ENCODE results near the gene PRKCI. TPM values are rescaled to one million over a fixed set of nuclear protein-coding genes. Genes with fewer than 3 reads are reported as not detected.

PRKCI gene
- total RNA-seq, 2 experiments from 2014 or later: 23.7 to 24.2 TPM

- ATAC-seq (ENCODE audit: low read depth): no peak
Measured at GRCh38 chr3:170346481-170347392, 124.5 kb downstream of the PRKCI start.

GRCh38 chr3:170350515-170351413 lies 128.5 kb downstream of the PRKCI start:
- Mint-ChIP-seq H3K4me3 (no peak overlapping the region), H3K27ac (peak overlapping the region; percentile 11), H3K9me3 (no peaks in the 10 kb centered on the region), H3K4me1 (peaks cover 6% of the 10 kb centered on the region), H3K27me3 (peaks cover 6% of the 10 kb centered on the region), H3K36me3 (no peaks in the 10 kb centered on the region)
- ATAC-seq (ENCODE audit: low read depth): no peak
- no peak for DNase-seq
- POLR2A ChIA-PET: no interaction called here

More at GRCh38 chr3:170346481-170347392, 124.5 kb downstream of the PRKCI start:
- Mint-ChIP-seq H3K27ac (no peak overlapping the region), H3K4me1 (peaks cover 3% of the 10 kb centered on the region), H3K27me3 (no peaks in the 10 kb centered on the region), H3K36me3 (no peaks in the 10 kb centered on the region), H3K4me3 (no peak overlapping the region), H3K9me3 (no peaks in the 10 kb centered on the region)
- no peak for DNase-seq
- POLR2A ChIA-PET: no interaction called here

GRCh38 chr3:170352936-170353335 lies 130.7 kb downstream of the PRKCI start:
- ATAC-seq (ENCODE audit: low read depth) (no peak), DNase-seq (no peak)
- Mint-ChIP-seq H3K4me3 (no peak overlapping the region), H3K4me1 (peaks cover 13% of the 10 kb centered on the region), H3K27me3 (peaks cover 8% of the 10 kb centered on the region), H3K9me3 (no peaks in the 10 kb centered on the region), H3K36me3 (peaks cover 1% of the 10 kb centered on the region), H3K27ac (no peak overlapping the region)
- POLR2A ChIA-PET: no interaction called here

GRCh38 chr3:170353485-170353884 lies 131.3 kb downstream of the PRKCI start:
- DNase-seq (no peak), ATAC-seq (ENCODE audit: low read depth) (no peak)
- peaks cover 15% of the 10 kb centered on the region for H3K4me1 Mint-ChIP-seq
- no peak overlapping the region for H3K4me3 Mint-ChIP-seq
- H3K27me3 Mint-ChIP-seq: peaks cover 8% of the 10 kb centered on the region
- H3K36me3 Mint-ChIP-seq: peaks cover 1% of the 10 kb centered on the region
- no peaks in the 10 kb centered on the region for H3K9me3 Mint-ChIP-seq
- POLR2A ChIA-PET: no interaction called here
- no peak overlapping the region for H3K27ac Mint-ChIP-seq

- DNase-seq (no peak), ATAC-seq (ENCODE audit: low read depth) (no peak)
- Mint-ChIP-seq H3K27ac (no peak overlapping the region), H3K4me1 (peaks cover 22% of the 10 kb centered on the region), H3K4me3 (no peak overlapping the region), H3K36me3 (peaks cover 1% of the 10 kb centered on the region), H3K9me3 (no peaks in the 10 kb centered on the region), H3K27me3 (peaks cover 8% of the 10 kb centered on the region)
- POLR2A ChIA-PET: no interaction called here
Measured at GRCh38 chr3:170354760-170355159, 132.5 kb downstream of the PRKCI start.

Other genes with a start within 250 kb of the PRKCI start
- 10 to 100 TPM in 1 of 2 experiments, 1 to 10 TPM in 1; 9.7 to 10.5 TPM for gene GPR160, start 184.4 kb upstream of the PRKCI start, total RNA-seq
- 100 to 1,000 TPM in 1 of 2 experiments, 10 to 100 TPM in 1; 94.9 to 105 TPM for gene PHC3, start 40.7 kb upstream of the PRKCI start, total RNA-seq
- 10 to 100 TPM; 27.9 to 32.6 TPM for gene SKIL, start 135.3 kb downstream of the PRKCI start, total RNA-seq
- not detected for gene CLDN11, start 196.4 kb downstream of the PRKCI start, total RNA-seq